Activated CD8-positive, alpha-beta memory T cell treated with anti-CD3 and anti-CD28 coated beads for 48 hours (primary cell): ENCODE measurements around the gene S100A1.
"Not testable (repeated sequence)": the region's sequence is repeated elsewhere in the genome, so short reads cannot be mapped to it uniquely, and the experiment has no call there.

Source experiments
- DNase-seq, 3 experiments: peaks; one replicate each; pipeline ENCODE4 v3.0.0-alpha.2; 2020; ENCODE audit warnings: low read depth in 2 of 3, low spot score in 2 of 3

Gene S100A1

GRCh38 chr1:153652805-153653500 lies 24.7 kb downstream of the S100A1 start:
- DNase-seq: no peak

DNA sequence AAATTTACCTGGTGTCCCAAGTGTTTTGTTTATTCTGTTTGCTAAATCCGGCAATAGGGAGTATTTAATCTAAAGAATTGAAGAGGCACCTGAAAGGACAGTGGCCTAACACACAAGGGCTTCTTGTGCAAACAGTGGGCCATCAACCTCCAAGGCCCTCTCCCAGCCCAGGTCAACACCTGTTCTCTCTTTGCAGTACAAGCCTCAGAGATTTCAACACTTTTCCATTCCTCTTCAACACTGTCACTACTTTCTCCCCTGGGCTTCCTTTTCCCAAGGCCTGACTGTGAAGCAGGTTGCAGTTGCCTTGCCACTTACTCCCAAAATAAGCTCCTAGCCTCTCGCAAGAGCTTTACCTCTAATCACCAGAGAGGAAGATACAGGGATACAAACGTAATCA lies 27.1 kb downstream of the S100A1 start:
- DNase-seq: no peak

- peak; percentile 79 to 82 (median 80) for DNase-seq
Observed at GRCh38 chr1:153658400-153659174, 30.4 kb downstream of the S100A1 start, which contains the start of gene SNAPIN. Gene SNAPIN (plus strand): TSS chr1:153658703. CDS start chr1:153658744, 41 bp downstream.

DNA sequence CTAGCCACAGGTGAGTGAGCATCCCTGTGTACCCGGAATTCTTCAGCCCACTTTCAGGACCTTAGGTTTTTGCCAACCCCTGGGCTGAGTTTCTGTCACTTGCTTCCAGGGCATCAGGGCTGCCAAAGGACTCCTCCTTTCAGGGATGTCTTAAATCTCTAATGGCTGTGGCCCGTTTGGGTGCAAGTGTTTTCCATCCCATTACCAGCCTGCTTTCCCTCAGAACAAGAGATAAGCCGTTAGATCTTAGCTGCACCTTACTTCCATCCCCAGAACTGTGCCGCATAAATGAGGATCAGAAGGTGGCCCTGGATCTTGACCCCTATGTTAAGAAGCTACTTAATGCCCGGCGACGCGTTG lies 30.9 kb downstream of the S100A1 start:
- no peak for DNase-seq

DNA sequence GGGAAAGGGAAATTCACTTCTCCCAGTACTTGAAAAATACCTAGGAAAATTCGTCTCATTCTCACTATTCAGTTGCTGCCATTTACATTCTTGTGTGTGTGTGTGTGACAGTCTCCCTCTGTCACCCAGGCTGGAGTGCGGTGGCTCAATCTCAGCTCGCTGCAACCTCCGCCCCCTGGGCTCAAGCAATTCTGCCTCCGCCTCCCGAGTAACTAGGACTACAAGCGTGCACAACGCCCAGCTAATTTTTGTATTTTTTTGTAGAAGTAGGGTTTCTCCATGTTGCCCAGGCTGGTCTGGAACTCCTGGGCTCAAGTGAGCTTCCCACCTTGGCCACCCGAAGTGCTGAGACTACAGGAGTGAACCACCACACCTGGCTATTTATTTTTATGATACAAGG lies 31.4 kb downstream of the S100A1 start:
- DNase-seq: no peak

- DNase-seq: no peak
Observed at GRCh38 chr1:153661111-153661708, 33.0 kb downstream of the S100A1 start.

DNA sequence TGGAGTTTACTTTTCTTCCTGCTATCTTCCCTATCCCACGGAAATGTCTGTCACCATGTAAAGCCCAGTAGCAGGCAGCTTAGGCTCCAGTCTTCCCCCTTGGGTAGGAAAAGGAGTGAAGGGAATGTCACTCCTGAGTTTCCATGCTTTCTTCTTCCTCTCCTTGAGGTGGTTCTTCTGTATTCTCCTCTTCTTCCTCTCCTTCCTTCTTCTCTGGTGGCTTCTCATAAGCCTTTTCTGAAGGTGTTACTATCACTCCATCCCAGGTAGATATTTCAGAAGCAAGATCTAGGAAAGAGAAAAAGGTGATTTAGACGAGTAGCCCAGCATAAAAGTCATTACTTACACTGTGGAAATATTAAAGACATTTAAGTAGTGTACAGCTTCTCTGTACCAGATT lies 34.0 kb downstream of the S100A1 start:
- no peak for DNase-seq

GRCh38 chr1:153663211-153663610 lies 35.0 kb downstream of the S100A1 start:
- DNase-seq: no peak

DNA sequence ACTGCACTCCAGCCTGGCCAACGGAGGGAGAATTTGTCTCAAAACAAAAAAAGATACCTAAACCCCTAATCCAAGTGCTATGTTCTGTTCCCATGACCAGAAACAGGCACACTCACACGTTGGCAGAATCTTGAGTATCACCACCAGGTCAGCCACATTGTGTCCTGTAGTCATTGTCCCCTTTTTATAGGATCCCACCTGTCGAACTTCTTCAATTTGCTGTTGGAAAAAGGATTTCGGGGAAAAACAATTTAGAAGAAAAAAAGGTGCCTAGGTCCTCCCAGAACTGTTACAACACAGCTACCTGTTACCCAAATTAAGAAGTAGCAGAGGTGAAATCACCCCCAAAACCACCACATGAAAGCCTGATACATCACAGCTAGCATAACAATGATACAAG lies 39.2 kb downstream of the S100A1 start:
- DNase-seq: no peak

GRCh38 chr1:153668672-153669071 lies 40.4 kb downstream of the S100A1 start:
- DNase-seq: not testable (repeated sequence)

DNA sequence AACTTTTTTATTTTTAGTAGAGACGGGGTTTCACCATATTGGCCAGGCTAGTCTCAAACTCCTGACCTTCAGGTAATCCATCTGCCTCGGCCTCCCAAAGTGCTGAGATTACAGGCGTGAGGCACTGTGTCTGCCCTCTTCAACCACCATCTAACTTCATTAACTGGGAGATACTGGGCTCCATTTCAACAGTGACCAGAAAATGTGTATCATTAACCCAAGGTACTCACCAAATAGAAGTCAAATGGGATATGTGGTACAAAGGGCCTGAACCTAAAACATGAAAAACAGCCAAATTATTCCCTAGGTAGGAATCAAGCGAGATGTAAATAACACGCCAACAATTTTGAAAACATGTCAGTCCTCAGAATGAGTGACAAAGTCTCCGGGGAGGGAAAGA lies 41.4 kb downstream of the S100A1 start:
- no peak for DNase-seq

DNA sequence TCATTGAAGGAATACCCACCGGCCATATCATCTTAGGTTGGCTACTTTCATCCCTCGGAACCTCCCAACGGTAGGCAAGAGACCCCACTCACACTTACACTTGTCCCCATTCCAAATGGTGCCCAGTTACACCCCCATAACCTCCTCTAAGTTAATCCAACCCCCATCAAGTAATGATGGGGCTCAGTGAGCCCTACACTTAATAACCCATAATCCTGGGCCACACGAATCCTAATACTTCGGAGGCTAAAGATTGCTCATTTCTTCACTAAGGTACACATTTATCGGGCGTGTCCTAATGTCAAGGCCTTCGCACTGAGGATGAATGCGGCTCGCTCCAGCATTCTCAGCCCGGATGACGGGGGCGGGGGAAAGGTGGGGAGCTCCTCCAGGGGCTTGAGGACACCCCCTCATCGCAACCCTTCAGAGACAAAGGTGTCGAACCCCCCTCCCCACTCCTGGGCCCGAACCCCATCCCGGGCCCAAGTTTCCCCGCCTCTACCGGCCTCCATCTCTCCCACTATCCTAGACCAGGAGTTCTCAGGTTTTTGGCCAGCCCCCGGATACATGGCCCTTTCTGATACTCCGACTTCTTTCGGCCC lies 42.1 kb downstream of the S100A1 start:
- no peak for DNase-seq

DNA sequence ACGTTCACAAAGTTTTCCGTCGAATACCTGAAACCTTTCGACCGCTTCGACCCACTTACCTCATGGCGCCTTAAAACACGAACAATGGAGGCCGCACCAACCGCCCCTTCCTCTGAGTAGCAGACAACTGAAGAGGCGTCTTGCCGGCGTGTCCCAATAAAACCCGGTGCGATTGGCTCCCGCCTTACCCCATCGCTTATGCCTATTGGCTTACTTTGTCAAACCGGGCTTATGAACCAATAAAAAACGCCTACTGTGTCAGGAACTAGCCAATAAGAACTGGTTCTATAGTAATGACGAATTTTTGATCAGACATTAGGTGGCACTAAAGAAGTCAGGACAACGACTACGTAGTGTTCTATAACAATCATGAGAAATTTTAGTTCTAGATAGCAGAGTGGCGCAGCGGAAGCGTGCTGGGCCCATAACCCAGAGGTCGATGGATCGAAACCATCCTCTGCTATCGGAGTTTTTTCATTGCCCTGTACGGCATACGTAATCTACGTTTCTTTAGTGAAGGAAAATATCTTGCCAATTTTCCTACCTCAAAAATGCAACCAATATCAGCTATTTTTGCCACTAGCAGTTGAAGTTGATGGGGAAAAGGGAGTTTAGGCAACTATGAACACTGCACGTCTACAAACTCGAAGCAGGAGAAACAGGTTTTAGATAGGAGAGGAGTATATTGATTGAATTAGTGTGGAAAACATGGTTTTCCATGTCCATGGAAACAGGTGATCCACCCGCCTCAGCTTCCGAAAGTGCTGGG lies 42.8 kb downstream of the S100A1 start, which contains the start of gene ILF2:
ILF2 (minus strand) TSS at position 135 of the 769 bp plus-strand sequence; CDS start at position 64, 71 bp downstream.
- peak; percentile 77 to 93 (median 81) for DNase-seq

DNA sequence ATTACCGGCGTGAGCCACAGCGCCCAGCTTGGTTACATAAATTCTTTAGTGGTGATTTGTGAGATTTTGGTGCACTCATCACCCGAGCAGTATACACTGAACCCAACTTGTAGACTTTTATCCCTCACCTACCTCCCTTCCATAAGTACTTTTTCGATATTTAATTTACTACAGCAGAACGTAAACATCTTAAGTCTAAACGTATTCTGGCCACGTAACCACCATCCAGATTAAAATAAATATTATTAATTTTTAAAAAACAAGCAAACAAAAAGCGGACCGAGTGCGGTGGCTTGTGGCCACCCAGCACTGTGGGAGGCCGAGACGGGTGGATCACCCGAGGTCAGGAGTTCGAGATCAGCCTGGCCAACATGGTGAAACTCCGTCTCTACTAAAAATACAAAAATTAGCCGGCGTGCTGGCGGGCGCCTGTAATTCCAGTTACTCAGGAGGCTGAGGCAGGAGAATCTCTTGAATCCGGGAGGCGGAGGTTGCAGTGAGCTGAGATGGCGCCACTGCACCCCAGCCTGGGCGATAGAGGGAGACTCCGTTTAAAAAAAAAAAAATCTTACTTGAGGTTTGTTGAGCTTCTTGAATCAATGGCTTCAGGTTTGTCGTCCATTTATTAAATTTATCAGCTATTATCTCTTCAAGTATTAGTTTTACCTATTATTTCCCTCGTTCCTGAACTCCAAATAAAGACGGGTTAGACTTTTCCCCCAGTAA lies 43.6 kb downstream of the S100A1 start:
- DNase-seq: not testable (repeated sequence)

GRCh38 chr1:153673511-153673910 lies 45.3 kb downstream of the S100A1 start:
- no peak for DNase-seq

- no peak for DNase-seq
Observed at GRCh38 chr1:153677718-153678518, 49.7 kb downstream of the S100A1 start.

- no peak for DNase-seq
Observed at GRCh38 chr1:153678519-153679336, 50.5 kb downstream of the S100A1 start, which contains the start of gene NPR1. Gene NPR1 (plus strand): TSS chr1:153678688. CDS start chr1:153679109, 421 bp downstream.

DNA sequence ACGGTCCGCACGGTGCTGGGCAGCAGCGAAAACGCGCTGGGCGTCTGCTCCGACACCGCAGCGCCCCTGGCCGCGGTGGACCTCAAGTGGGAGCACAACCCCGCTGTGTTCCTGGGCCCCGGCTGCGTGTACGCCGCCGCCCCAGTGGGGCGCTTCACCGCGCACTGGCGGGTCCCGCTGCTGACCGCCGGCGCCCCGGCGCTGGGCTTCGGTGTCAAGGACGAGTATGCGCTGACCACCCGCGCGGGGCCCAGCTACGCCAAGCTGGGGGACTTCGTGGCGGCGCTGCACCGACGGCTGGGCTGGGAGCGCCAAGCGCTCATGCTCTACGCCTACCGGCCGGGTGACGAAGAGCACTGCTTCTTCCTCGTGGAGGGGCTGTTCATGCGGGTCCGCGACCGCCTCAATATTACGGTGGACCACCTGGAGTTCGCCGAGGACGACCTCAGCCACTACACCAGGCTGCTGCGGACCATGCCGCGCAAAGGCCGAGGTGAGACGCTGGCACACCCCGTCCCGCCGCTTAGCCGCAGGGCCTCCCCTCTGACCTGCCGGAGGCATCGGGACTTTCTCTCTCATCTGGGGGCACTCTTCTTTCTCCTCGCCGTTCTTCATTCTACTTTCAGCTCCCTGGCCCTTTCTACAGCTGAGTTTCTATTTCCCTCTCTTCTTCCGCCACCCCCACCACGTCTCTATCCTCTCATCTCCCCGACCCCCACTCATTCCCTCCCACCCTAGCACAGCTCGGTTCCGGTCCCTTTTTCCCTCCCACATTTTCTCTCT lies 51.3 kb downstream of the S100A1 start:
- DNase-seq: no peak
